Amniotic epithelial cell (primary cell): ENCODE measurements around the gene KDELR1.

Experiments
- DNase-seq: peaks from one replicate; pipeline ENCODE4 v3.0.0-alpha.2; 2010; ENCODE audit warnings: low read depth

KDELR1 gene

DNA sequence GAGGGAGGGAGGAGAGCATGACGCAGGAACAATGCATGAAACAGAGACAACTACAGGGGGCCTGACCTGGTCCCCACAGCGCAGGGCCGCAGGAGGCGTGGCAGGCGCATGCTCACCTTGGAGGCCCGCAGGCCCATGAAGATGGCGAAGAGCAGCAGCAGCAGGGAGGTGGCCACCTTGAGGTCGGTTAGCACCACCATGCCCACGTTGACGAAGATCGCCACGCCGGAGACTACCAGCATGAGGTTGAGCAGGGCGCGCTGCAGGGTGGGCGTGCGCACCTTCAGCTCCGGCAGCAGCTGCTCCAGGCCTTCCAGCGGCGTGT lies 49.0 kb downstream of the KDELR1 start:
- no peak for DNase-seq

DNA sequence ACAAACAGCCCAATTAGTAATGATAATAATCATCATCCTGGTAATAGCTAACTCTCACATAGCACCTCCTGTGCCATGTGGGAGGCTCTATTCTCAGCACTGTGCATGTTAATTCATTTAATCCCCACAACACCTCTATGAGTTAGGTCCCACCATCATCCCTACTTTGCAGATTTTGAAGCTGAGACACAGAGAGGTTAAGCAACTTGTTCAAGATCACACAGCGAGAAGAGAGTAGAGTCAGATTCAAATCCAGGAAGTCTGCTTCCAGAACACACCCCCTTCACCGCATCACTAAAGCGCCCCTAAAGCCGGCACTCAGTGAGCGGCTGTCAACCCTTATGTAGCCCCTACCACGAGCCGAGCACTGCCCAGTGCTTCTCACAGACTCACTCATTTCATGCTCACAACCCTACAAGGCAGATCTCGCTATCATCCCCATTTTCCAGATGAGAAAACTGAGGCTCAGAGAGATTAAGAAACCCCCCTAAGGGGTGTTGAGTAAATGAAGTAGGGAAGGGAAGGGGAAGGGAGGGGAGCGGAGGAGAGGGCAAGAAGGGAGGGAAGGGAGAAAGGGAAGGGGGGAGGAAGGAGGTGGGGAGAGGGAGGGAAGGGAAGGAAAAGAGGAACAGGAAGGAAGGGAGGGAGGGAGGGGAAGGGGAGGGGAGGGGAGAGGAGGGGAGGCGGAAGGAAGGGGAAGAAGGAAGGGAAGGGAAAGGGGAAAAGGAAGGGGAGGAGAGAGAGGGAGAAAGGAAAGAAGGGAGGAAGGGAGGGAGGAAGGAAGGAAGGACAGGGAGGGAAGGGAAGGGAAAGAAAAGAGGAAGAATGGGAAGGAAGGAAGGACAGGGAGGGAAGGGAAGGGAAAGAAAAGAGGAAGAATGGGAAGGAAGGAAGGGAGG lies 49.6 kb downstream of the KDELR1 start:
- no peak for DNase-seq

DNA sequence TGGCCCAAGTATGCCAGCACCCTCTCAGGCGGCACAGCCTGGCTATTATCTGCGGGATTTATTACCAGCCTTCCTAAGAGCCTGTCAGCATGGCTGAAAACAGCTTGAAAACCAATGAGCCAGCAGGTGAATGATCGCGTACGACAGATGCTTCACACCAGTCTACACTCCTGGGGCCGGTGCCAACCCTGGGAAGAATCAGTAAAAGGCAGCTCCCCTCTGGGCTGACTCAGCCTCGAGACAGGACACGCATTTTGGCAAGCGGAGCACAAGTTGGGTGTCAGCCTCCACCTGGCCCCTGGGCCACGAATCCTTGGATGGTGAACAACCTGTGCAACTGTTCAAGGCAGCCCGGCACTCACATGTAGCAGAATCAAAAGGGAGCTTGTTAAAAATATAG lies 50.4 kb downstream of the KDELR1 start:
- peak; percentile 37 for DNase-seq

DNA sequence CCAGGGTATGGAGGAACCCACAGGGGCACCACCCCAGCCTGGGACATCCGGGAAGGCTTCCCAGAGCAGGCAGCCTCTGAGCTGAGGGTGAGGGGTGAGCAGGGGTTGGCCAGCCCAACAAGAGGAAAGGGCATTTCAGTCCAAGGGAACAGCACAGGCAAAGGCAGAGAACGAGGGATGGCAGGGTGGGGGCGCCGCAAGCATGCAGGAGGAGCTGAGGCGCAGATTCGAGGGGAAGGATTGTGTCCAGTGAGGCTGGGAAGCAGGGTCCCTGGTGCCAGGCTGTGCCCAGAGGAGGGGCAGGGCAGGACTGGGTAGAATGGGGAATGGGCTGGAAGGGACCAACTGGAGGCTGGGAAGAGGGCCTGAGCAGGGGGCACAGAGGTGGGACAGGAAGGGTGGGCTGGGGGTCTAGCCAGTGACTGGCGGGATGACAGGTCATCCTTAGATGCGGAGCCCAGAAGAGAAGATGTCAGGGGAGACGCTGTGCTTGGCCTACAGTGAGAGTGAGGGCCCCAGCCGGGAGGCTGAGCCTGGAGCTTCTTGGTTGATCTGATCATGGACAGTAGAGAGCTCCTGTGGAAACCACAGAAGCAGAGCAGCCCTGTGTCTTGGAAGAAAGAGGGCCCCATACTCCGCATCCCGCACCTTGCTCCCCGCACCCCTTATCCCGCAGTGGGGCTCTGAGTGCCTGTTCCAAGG lies 52.4 kb downstream of the KDELR1 start:
- DNase-seq = no peak

DNA sequence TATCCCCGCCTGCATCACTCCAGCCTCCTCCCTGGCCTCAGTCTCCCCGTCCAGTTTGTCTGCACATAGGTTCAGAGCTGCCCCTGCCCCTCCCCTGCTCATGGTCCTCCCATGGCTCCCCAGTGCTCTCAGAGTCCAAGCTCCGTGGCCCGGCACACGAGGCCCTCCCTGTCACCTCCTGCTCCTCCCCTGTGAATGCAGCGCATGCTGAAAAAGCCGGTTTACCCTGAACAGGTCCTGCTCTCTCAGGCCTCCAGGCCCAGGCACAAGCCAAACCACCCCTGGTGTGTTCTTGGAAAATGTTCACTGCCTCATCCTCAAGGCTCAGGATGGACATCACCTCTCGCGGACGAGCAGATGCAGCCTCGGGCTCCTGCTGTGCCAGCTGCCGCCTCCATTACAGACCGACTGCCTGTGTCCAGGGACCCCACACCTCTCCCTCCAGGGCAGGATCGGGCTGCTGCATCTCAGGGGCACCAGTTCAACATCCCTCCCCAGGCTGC lies 53.0 kb downstream of the KDELR1 start:
- no peak for DNase-seq

DNA sequence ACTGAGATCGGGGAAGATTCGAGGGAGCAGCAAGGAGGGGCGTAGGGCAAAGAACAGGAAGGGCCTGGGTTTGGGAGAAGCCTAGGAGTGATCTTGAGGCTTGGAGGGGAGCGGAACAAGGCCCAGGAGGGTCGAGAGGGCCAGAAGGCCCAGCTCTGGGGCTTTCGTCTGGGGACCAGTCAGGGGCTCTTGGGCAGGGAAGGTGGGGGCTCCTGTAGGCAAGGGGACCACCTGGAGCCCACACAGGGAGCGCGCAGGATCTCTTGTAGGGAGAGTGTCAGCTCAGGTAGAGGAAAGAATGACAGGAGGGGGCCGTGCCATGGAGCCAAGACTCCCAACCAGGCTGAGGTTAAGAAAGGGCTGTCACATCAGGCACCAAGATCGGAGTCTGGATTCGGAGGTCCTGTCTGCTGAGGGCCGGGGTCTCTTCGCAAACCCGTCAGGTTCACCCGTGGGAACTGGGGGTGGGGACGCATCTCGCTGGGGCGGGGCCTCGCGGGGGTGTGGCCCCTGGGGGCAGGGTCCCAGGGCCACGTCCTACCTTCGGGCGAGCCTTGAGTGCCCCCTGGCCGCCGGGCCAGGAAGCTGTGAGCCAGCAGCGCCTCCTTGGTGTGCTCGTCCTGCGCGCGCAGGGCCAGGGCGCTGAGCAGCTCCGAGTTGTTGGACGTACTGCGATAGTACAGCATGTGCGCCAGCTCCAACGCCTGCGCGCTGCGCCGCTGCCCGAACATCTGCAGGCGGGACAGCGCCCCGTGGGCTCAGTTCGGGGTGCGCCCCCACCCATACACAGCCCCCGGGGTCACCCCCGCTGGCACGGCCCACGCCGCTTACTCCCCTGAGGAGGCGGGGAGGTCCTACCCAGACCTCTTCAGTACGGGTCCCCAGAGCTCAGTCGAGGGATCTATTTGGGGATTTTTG lies 57.6 kb downstream of the KDELR1 start:
- peak; percentile 89 for DNase-seq

DNA sequence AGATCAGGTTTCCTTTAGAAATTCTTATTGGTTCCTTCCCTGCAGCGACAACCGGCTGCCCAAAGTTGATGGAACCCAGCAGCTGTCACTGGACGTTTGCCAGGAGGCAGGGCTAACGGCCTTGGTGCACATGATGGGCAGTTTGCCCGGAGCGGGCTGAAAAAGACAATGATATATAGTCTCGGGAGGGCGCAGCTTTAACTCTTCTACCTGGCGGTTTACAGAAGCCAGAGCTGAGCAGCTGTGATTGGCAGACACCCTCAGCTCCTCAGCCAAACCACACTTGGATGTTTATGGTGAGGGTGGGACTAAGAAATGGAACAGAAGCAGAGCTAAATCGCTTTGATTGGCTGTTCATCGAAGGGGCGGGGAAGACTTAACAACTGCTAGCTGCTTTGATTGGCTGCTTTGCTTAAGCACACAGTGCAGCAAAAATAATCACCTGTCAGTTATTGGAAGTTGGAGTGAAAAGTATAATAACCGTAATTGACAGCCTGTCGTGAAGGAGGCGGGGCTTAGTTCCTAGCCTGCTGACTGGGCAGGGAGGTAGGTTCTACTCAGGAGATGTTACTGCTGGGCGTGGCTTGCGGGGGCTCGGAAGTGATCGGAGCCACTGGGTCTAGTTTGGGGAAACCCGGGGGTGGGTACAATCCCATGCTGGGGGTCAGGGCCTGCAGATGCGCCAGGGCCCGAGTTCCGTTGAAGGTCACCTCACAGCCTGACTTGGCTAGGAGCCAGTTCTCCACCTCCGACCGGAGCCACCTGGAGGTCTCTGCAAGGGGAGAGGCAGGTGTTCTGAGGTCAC lies 58.5 kb downstream of the KDELR1 start:
- peak; percentile 99 for DNase-seq
